ENCODE data around the gene NAXD.
"Not testable (repeated sequence)": the region's sequence is repeated elsewhere in the genome, so short reads cannot be mapped to it uniquely, and the experiment has no call there.

Gene NAXD

DNA sequence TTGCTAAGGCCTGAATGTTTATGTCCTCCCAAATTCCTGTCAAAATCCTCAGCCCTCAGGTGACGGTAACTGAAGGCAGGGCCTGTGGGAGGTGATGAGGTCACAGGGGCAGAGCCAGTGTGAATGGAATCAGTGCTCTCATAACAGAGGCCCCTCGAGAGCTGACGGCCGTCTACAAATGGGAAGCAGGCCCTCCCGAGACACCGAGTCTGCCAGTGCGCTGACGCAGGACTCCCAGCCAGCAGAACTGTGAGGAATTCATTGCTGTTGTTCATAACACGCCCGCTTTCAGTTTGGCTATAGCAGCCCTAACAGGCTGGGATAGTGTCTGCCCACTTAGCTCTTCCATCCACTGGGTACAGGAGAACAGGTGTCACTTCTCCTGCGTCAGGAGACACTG, 49.3 kb downstream of the NAXD start:
- DNase-seq (ENCODE audit: low spot score): no peak

DNA sequence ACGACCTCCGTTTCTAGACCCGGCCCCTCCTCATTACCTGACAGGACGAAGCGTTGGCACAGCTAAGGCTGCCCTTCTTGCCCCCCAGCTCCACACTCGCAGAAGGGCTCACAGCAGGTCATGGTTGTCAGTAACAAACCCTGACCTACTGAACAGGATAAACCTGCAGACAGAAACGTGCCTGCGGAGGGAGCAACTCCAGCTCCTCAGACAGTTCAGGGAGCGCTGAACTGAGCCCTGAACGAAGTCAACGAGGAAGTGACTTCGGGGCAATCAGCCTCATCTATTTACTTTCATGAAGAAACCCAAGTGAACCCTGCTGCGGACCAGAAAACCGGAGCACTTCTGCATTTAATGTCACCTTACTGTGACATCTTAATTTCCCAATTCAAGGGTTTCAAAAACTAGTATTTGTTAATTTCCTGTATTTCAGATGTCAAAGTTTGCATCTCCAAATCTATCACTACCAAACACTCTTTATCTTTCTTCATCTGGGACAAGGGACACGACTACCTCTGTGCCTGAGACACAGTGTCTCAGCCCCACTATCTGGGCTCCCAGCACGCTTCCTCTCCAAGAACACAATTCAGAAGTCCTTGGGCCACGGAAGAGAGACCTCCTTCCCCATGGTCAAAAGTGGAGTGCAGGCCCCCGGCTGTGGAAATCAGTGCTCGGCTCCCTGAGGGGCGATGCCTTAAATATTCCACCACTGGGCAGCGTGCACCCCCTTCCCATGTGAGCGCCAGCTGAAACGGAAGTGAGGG, 50.3 kb downstream of the NAXD start:
- no peak for DNase-seq (ENCODE audit: low spot score)

DNA sequence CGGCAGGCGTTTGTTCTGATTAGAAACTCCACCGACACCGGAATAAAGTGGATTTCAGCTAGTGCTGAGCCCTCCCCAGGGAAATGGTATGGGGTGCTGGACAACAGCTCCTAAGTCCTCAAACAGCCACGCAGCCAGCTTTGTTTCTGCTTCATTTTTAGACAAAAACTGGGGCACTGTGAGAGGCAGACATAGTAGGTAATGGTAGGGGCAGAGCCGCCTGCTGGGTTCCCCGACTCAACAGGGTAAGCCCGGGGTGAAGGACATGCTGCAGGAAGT, 50.8 kb downstream of the NAXD start:
- no peak for DNase-seq (ENCODE audit: low spot score)

DNA sequence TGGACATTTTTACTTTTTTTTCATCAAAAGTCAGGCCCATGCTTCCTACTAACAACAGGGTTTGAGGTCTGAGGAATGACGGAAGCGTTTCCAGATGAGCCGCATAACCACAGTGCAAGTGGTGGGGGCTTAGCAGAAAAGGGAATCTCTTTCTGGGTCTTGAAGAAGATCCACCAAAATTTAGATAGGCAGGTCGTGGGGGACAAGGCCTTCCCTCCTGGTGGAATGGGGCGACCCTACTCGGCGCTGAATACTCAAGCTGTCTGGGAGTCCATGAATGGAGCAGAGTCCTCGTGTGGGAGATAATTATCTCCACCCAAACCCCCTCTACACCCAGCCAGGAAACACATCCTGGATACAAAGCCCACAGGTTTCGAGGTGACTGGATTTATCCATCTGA, 53.7 kb downstream of the NAXD start:
- no peak for DNase-seq (ENCODE audit: low spot score)

DNA sequence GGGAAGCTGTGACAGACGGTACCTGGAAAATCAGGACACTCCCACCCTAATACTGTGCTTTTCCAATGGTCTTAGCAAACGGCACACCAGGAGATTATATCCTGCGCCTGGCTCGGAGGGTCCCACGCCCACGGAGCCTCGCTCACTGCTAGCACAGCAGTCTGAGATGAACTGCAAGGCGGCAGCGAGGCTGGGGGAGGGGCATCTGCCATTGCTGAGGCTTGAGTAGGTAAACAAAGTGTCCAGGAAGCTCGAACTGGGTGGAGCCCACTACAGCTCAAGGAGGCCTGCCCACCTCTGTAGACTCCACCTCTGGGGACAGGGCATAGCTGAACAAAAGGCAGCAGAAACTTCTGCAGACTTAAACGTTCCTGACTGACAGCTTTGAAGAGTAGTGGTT, 54.5 kb downstream of the NAXD start:
- DNase-seq (ENCODE audit: low spot score): not testable (repeated sequence)

DNA sequence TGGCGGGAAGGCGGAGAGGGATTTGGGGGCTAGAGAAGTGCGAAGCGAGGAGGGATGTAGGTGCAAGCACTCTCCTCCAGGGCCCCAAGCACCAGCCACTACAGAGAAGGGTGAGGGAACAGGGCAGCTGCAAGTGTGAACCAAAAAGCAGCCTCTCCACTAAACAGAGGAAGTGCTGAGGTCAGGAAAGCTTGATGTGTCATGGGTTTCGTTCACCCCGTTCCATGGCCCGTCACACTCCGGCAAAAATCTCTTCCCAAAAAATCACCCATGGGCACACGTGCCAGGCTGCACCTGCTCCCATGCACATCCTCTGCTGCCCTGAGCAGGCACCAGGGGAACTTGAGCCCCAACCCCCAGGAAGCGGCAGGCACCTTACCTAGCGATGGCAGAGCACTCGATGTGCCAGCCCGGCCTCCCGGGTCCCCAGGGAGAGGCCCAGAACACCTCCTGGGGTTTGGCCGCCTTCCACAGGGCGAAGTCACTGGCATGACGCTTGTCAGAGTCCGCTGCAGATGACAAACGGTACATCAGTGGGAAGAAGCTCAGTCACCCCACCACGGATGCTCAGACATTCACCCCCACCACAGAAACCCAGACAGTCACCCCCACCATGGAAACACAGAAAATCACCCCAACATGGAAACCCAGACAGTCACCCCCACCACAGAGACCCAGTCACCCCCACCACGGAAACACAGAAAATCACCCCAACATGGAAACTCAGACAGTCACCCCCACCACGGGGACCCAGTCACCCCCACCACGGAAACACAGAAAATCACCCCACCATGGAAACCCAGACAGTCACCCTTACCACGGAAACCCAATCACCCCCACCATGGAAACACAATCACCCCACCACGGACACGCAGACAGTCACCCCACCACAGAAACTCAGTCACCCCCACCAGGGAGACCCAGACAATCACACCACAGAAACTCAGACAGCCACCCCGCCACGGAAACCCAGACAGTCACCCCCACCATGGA, 61.5 kb downstream of the NAXD start:
- DNase-seq (ENCODE audit: low spot score): peak; percentile 19

DNA sequence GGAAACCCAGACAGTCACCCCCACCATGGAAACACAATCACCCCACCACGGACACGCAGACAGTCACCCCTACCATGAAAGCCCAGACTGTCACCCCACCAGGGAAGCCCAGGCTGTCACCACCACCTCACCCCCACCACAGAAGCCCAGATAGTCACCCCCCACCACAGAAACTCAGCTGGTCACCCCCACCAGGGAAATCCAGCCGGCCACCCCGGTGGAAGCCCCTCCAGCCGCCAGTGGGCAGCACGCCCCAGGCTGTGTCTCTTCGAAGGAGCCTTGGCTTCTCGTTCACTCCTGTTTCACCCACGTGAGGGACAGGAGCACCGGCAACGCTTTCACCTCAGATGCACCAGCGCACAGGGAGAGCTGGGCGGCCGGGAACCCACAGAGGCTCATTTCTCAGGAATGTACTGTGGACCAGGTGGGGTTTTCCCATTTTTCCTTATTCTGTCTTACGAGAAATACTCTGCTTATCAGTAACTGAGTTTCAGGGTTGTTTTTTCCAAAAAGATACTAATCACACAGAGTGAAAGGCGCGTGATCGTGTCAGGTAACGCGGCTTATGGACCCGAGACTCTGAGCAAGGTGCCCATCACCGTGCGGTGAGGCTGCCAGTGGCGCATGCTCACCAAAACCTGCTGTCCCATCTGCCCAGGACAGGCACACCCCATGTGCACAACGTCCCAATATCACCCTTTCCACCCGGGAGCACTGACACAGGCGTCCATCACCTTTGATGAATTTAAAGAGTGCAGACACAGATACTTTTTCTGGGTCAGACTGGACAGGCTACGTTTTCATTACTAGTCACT, 62.6 kb downstream of the NAXD start:
- DNase-seq (ENCODE audit: low spot score): peak; percentile 8

DNA sequence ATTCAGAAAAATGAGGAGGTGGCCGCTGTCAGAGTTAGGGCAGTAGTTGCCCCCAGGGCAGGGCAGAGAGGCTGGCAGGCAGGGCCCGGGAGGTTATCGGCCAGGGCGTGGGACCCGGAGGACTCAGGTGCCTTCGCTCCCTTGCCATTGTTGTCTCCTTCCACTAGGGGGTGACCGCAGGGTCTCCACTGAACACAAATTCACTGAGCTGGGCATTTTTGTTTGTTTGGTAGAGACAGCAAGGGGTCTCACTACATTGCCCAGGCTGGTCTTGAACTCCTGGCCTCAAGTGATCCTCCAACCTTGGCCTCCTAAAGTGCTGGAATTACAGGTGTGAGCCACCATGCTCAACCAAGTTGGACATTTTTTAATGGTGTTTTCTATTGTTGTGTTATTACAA, 65.5 kb downstream of the NAXD start:
- peak; percentile 17 for DNase-seq (ENCODE audit: low spot score)

DNA sequence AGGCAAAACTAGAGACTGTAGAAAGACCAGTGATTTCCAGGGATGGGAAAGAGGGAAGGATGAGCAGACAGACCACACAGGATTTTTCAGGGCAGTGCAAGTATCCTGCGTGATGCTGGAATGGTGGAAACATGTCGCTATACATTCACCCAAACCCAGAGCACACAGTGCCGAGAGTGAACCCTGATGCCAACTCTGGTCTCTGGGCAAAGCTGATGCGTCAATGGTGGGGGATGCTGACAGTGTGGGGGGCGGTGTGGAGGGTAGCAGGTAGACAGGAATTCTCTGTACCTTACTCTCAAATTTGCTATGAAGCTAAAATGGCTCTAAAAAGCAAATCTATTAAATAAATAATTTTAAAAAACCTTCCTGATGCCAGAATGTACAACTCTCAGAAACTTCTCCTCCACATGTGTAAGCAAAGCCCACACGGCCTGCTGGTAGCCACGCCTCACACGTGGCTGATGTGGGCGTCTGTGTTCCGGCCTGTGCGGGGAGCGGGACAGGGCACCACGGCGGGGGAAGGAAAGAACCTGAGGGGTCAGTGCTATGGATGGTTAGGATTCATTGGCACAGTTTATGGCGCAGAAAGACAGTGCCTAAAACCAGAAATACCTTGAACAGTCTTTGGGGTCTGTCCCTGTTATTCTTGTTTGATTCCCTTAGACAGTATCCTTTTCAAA, 66.7 kb downstream of the NAXD start:
- DNase-seq (ENCODE audit: low spot score): no peak

DNA sequence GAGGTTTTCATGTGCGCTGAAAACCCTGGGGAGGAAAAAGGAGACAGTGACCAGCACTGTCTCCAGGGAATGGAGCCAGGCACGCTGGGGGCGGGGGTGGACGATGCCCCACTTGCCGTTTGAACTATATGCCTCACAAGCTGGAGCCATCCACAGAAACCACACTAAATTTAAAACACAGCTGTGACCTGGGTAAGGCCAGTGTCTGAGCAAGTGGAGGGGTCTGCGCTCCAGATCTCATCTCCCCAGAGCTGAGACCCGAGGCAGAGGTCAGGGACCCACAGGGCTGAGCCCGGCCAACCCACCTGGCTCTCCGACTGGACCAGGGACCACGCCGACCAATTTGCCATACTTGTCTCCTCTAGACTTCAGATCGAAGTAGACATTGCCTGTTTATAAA, 67.4 kb downstream of the NAXD start:
- DNase-seq (ENCODE audit: low spot score): no peak

DNA sequence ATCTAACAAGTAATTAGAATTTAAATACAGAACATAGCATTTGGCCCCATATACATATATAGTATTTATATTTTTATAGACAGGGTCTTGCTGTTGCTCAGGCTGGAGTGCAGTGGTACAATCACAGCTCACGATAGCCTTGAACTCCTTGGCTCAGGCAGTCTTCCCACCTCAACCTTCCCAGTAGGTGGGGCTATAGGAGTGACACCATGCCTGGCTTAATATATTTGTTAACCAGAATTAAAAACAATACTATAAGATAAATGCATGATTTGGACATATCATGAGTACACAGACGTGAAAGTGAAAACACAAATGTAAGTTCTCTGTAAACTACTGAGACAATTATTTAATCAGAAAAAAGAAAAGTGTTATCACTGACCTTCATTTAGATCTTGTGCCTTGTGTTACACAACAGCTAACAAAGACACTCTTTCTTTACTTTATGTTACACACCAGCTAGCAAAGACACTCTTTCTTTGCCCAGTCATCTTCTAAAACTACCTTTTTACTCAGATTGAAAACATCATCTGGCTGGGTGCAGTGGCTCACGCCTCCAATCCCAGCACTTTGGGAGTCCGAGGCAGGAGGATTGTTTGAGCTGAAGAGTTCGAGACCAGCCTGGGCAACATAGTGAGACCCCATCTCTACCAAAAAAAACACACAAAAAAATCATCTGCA, 68.0 kb downstream of the NAXD start:
- peak; percentile 33 for DNase-seq (ENCODE audit: low spot score)

DNA sequence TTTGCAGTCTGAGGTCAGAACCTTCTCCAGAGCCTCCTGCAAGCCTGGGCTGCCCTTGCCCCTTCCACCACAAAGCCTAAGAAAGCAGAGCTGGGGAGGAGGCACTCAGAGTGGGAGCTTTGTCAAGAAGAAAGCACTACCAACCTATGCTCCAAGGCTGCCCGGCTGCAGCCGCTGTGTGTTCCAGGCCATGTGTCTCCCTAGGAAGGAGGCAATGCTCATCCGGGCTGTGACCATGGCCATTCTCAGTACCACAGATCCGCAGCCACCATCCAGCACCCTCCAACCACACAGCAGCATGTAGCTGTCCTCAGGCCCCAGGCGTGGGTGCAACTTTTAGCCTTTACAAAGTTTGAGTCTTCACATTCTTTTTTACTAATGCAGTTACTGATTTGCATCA, 68.6 kb downstream of the NAXD start:
- no peak for DNase-seq (ENCODE audit: low spot score)

DNA sequence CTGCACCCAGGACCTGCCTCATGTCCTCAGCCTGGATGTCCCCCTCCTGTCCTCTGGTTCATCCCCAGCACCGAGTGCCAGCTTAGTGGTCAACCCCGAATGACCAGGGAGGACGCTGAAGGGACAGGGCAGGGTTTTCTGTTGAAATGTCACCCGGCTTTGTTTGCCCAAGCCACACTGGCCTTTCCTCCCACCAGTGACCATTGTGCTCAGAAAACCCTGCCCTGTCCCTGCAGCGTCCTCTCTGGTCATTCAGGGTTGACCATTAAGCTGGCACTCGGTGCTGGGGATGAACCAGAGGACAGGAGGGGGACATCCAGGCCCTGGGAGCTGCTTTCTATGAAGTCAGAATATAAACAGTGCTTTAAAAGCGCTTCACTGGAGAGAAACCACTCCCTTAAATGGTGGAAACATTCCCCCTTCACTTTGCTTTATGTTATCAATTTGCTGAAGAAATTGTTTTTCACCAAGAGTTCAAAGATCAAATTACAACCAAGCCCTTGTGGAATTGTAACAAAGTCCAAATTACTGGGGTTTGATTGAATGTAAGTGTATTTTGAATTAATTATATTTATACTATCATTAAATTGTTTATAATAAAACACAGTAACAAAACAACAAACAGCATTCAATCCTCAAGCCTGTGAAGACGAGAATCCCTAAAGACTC, 69.2 kb downstream of the NAXD start:
- no peak for DNase-seq (ENCODE audit: low spot score)

DNA sequence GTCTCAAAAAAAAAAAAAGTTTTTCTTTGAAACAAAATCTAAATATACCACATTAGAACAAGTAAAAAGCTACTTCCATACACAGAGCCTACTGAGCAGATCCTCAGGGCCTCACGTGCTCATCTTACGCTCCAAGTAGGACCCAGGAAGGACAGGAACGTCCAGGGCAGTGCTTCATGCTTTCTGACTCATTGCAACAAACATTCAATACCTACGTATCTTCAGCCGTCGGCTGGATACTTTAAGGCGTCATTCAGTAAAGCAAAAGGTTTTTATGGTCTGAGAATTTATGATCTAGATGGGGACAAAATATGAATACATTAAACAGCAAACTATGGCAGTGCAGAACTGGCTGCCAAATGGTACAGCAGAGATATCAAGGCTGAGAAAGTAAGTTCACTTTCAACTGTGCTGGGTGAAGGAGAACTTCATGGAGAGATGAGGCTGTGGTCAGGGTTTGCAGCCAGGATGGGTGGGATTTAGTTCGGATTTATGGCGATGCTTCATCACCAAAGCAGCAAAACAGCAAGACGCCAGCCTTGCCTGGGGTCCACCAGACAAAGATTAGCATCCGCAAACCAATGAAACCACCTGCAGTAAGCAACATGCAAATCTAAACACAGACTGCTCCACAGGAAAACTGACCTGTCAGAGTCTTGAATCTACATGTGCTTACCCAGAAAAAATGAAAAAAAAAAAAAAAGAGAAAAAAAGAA, 70.1 kb downstream of the NAXD start:
- no peak for DNase-seq (ENCODE audit: low spot score)

DNA sequence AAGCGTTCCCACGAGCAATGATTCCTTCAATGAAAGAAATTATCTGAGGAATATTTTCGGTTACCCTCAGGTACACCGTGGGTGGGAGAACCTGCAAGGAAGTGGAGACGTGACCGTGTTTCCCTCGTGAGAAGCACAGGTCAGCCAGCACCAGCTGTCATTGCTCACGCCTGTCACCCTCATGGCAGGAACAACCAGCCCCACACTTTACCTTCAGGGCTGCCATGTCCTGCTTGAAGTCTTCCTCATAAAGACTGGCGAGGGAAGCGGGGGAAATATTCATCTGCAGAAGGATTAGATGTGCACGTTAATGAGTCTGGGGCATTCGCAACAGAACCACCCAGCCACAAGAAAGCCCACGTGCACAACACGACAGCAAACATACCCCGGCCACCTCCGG, 72.4 kb downstream of the NAXD start:
- no peak for DNase-seq (ENCODE audit: low spot score)

DNA sequence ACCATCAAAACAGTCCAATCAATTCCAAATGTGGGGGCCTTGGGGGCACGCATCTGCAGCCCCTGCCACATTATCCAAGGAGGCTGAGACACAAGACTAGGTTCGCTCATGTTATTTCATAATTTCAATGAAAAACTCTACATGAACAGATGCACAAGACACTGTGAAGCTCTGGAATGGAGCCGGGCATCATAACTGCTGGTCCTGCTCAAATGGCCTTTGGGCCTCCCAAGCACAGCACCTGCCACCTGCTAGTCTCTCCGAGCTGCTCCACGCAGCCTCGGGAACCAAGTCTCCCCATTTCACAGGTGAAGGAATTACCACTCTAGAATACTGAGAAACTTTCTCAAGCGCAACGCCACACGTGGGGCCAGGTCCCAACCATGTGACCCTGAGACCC, 73.7 kb downstream of the NAXD start:
- no peak for DNase-seq (ENCODE audit: low spot score)

Data from CD4-positive, alpha-beta T cell treated with Interleukin-2 at 100 ng/mL for 4 hours (primary cell).